ENCODE results near the gene KCNMB2.

KCNMB2 gene

GRCh38 chr3:178568911-178569310, 32.7 kb downstream of the KCNMB2 start:
- DNase-seq (ENCODE audit: low spot score), result no peak

- no peak for DNase-seq (ENCODE audit: low spot score)
Observed at GRCh38 chr3:178569826-178570225, 33.6 kb downstream of the KCNMB2 start.

GRCh38 chr3:178583963-178584575, 47.8 kb downstream of the KCNMB2 start:
- DNase-seq (ENCODE audit: low spot score), result no peak

GRCh38 chr3:178584722-178585380, 48.6 kb downstream of the KCNMB2 start:
- no peak for DNase-seq (ENCODE audit: low spot score)

- DNase-seq (ENCODE audit: low spot score), result no peak
Observed at GRCh38 chr3:178585454-178585853, 49.2 kb downstream of the KCNMB2 start.

GRCh38 chr3:178586076-178586475, 49.8 kb downstream of the KCNMB2 start:
- no peak for DNase-seq (ENCODE audit: low spot score)

- DNase-seq (ENCODE audit: low spot score), result no peak
Observed at GRCh38 chr3:178588628-178589027, 52.4 kb downstream of the KCNMB2 start.

- no peak for DNase-seq (ENCODE audit: low spot score)
Observed at GRCh38 chr3:178593786-178594185, 57.5 kb downstream of the KCNMB2 start.

GRCh38 chr3:178597371-178597770, 61.1 kb downstream of the KCNMB2 start:
- peak; percentile 59 for DNase-seq (ENCODE audit: low spot score)

GRCh38 chr3:178602856-178603255, 66.6 kb downstream of the KCNMB2 start:
- no peak for DNase-seq (ENCODE audit: low spot score)

- DNase-seq (ENCODE audit: low spot score), result no peak
Observed at GRCh38 chr3:178603735-178604134, 67.5 kb downstream of the KCNMB2 start.

- no peak for DNase-seq (ENCODE audit: low spot score)
Observed at GRCh38 chr3:178618197-178618596, 82.0 kb downstream of the KCNMB2 start.

GRCh38 chr3:178618896-178619295, 82.7 kb downstream of the KCNMB2 start:
- DNase-seq (ENCODE audit: low spot score), result no peak

- no peak for DNase-seq (ENCODE audit: low spot score)
Observed at GRCh38 chr3:178623666-178624255, 87.5 kb downstream of the KCNMB2 start.

- DNase-seq (ENCODE audit: low spot score), result no peak
Observed at GRCh38 chr3:178624276-178624675, 88.0 kb downstream of the KCNMB2 start.

- DNase-seq (ENCODE audit: low spot score), result no peak
Observed at GRCh38 chr3:178625053-178625600, 88.9 kb downstream of the KCNMB2 start.

GRCh38 chr3:178628037-178628436, 91.8 kb downstream of the KCNMB2 start:
- no peak for DNase-seq (ENCODE audit: low spot score)

- no peak for DNase-seq (ENCODE audit: low spot score)
Observed at GRCh38 chr3:178629430-178630178, 93.4 kb downstream of the KCNMB2 start.

GRCh38 chr3:178631950-178632349, 95.7 kb downstream of the KCNMB2 start:
- no peak for DNase-seq (ENCODE audit: low spot score)

GRCh38 chr3:178634975-178635374, 98.7 kb downstream of the KCNMB2 start:
- no peak for DNase-seq (ENCODE audit: low spot score)

GRCh38 chr3:178637802-178638201, 101.6 kb downstream of the KCNMB2 start:
- no peak for DNase-seq (ENCODE audit: low spot score)

- DNase-seq (ENCODE audit: low spot score), result no peak
Observed at GRCh38 chr3:178645503-178645902, 109.3 kb downstream of the KCNMB2 start.
